Naive thymus-derived CD4-positive, alpha-beta T cell (primary cell): ENCODE measurements around the gene GOSR2. TPM values are rescaled to one million over a fixed set of nuclear protein-coding genes. Genes with fewer than 3 reads are reported as not detected.

Experiments
- ATAC-seq: fragments of 150-1000 bp; cut with Tn5 transposase; 2 replicates; pipeline ENCODE4 v1.10.0; 2021; ENCODE audit warnings: mild to moderate bottlenecking, moderate library complexity
- CTCF ChIA-PET: fragments of 350-600 bp; sonication (Branson Sonifier 250); formaldehyde crosslinking; loops from one replicate; lab custom pipeline; 2021; ENCODE audit warnings: antibody characterized with exemption; lab: Charles Lee
- POLR2A ChIA-PET: fragments of 350-600 bp; sonication (Branson Sonifier 250); formaldehyde crosslinking; loops from one replicate; lab custom pipeline; 2021; ENCODE audit warnings: antibody characterized with exemption, inconsistent platforms; lab: Charles Lee
- DNase-seq, 9 donors: peaks; one replicate each; pipeline versions ENCODE4 v3.0.0 to v3.0.0-alpha.2; 2020 to 2022; ENCODE audit warnings: mixed read lengths in 1 of 9
- H3K27ac ChIP-seq: one replicate; pipeline ENCODE4 v1.7.0; 2013; ENCODE audit warnings: mild to moderate bottlenecking, low read depth, low read length, moderate library complexity
- H3K27me3 ChIP-seq, 2 donors: one replicate each; pipeline ENCODE4 v1.7.0; 2013; ENCODE audit warnings: low read length in 2 of 2, mild to moderate bottlenecking in 2 of 2, moderate library complexity in 2 of 2; ENCODE audit not compliant: control insufficient read depth in 2 of 2, insufficient read depth in 2 of 2
- H3K36me3 ChIP-seq, 3 experiments: 1 replicate in 2 of 3; 2 replicates in 1 of 3; pipeline ENCODE4 v1.7.0; 2013; ENCODE audit warnings: low read length in 3 of 3, mild to moderate bottlenecking in 3 of 3, moderate library complexity in 1 of 3; ENCODE audit not compliant: insufficient read depth in 3 of 3, control insufficient read depth in 2 of 3
- H3K4me1 ChIP-seq, 2 donors: one replicate each; pipeline ENCODE4 v1.7.0; 2013; ENCODE audit warnings: low read length in 2 of 2, mild to moderate bottlenecking in 2 of 2, moderate library complexity in 1 of 2; ENCODE audit not compliant: control insufficient read depth in 2 of 2, insufficient read depth in 2 of 2
- H3K4me3 ChIP-seq: 2 replicates; pipeline ENCODE4 v1.7.0; 2013; ENCODE audit warnings: mild to moderate bottlenecking, low read length
- H3K9me3 ChIP-seq, 3 experiments: 1 replicate in 2 of 3; 2 replicates in 1 of 3; pipeline ENCODE4 v1.7.0; 2013; ENCODE audit warnings: low read length in 3 of 3; ENCODE audit not compliant: control insufficient read depth in 2 of 3
- H3K27ac Mint-ChIP-seq, 9 donors: one replicate each; pipeline ENCODE4 v1.8.0; 2020 to 2022; ENCODE audit warnings: mixed read lengths in 9 of 9, mild to moderate bottlenecking in 8 of 9, moderate library complexity in 5 of 9, inconsistent platforms in 2 of 9
- H3K27me3 Mint-ChIP-seq, 5 donors: one replicate each; pipeline ENCODE4 v1.8.0; 2021 to 2022; ENCODE audit warnings: mixed read lengths in 5 of 5, mild to moderate bottlenecking in 1 of 5
- H3K36me3 Mint-ChIP-seq, 5 donors: one replicate each; pipeline ENCODE4 v1.8.0; 2020 to 2022; ENCODE audit warnings: mixed read lengths in 5 of 5, mild to moderate bottlenecking in 3 of 5, inconsistent platforms in 1 of 5
- H3K4me1 Mint-ChIP-seq, 7 donors: one replicate each; pipeline ENCODE4 v1.8.0; 2020 to 2022; ENCODE audit warnings: mixed read lengths in 7 of 7, mild to moderate bottlenecking in 3 of 7, inconsistent platforms in 1 of 7
- H3K4me3 Mint-ChIP-seq, 10 donors: one replicate each; pipeline ENCODE4 v1.8.0; 2020 to 2022; ENCODE audit warnings: mild to moderate bottlenecking in 10 of 10, mixed read lengths in 10 of 10, moderate library complexity in 6 of 10, inconsistent platforms in 2 of 10
- H3K9me3 Mint-ChIP-seq, 11 donors: one replicate each; pipeline ENCODE4 v1.8.0; 2020 to 2022; ENCODE audit warnings: mixed read lengths in 11 of 11, mild to moderate bottlenecking in 4 of 11, inconsistent platforms in 1 of 11, moderate library complexity in 1 of 11
- intact Hi-C, 2 donors: fragments of 100-400 bp; cut with micrococcal nuclease; formaldehyde crosslinking; loops; one replicate each; pipeline ENCODE4 v1.15.1; 2023
- polyA plus RNA-seq, 2 donors: library from polyadenylated mRNA; unstranded; fragments of 300-500 nt; fragmentation: Illumina TruSeq; gene quantifications; one replicate each; pipeline ENCODE4 v1.2.3, GENCODE V29; 2021
- total RNA-seq, 6 experiments: library from RNA in 5 of 6; stranded (reverse) in 5 of 6; gene quantifications; 1 replicate in 5 of 6; 2 replicates in 1 of 6; pipeline ENCODE4 v1.2.3 and lab custom pipeline; 2021 to 2026

The GOSR2 gene
- total and polyA plus RNA-seq, 7 experiments from 2014 or later: 44.5 to 95.5 (median 70.2) TPM

DNA sequence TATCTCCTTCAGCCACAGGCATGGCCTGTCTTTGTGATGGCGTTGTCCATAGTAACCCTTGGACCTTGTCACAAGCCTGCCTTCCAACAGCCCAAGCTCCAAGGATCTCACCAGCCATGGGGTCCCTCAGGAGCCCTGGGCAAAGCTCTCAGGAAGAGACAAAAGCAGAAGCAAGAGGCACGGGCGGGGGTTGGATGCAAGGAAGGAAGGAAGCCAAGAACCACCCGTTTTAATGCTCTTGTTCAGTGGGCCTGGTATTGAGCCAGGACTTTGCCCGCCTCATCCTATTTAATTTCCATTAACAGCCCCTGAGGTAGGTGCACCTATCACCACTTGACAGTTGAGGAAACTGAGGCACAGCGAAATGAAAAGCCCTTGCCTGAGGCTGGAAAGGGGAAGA, 32.3 kb upstream of the GOSR2 start:
- H3K4me1 ChIP-seq: no peaks in the 10 kb centered on the region
- H3K27ac ChIP-seq: no peak overlapping the region
- Mint-ChIP-seq H3K9me3 (peaks cover 0 to 1% (median 0%) of the 10 kb centered on the region in 11 donors), H3K36me3 (no peaks in the 10 kb centered on the region), H3K4me3 (no peak overlapping the region), H3K27ac (no peak overlapping the region), H3K27me3 (peaks cover 5 to 32% (median 11%) of the 10 kb centered on the region in 5 donors), H3K4me1 (peaks cover 0 to 1% (median 0%) of the 10 kb centered on the region in 7 donors)
- no peaks in the 10 kb centered on the region for H3K27me3 ChIP-seq
- ChIA-PET POLR2A (no interaction called here), CTCF (interaction anchor here (0.5 kb wide), 1 partner anchor 225 kb away, joined by 3 read pairs; no protein-coding TSS in a partner anchor)
- H3K4me3 ChIP-seq: no peak overlapping the region
- H3K9me3 ChIP-seq: no peaks in the 10 kb centered on the region
- intact Hi-C loops: no loop called here
- H3K36me3 ChIP-seq: no peaks in the 10 kb centered on the region
- DNase-seq: no peak
- no peak for ATAC-seq

DNA sequence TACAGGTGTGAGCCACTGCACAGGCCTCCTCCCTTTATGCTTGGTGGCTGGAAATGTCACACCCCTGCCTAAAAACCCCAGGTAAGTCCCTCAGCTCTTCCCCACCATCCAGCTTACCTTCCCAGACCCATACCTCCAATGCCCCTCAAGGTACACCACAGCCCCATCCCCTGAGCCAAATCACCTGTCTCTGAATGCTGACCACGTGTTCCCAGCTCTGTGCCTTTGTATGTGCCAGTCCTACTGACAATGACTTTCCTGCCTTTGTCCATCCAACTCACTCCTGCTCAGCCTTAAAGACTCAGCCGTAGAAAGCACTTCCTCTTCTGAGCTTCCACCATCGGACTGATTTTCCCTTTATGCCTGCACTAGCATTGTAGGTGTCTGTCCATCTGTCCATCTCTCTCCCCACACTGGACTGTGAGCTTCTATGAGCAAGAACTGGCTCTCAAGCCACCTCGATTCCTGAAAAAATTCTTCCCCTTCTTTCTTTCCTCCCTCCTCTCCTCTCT, 30.7 kb upstream of the GOSR2 start:
- Mint-ChIP-seq H3K4me1 (no peaks in the 10 kb centered on the region), H3K27me3 (peaks cover 5 to 25% (median 11%) of the 10 kb centered on the region in 5 donors), H3K36me3 (no peaks in the 10 kb centered on the region), H3K4me3 (peak overlapping the region in 1 of 10 donors; percentile 13), H3K9me3 (no peaks in the 10 kb centered on the region), H3K27ac (no peak overlapping the region)
- Histone ChIP-seq H3K4me3 (no peak overlapping the region), H3K36me3 (no peaks in the 10 kb centered on the region), H3K27ac (no peak overlapping the region), H3K4me1 (no peaks in the 10 kb centered on the region), H3K27me3 (no peaks in the 10 kb centered on the region), H3K9me3 (no peaks in the 10 kb centered on the region)
- DNase-seq (no peak), ATAC-seq (no peak)
- CTCF ChIA-PET: no interaction called here
- POLR2A ChIA-PET: no interaction called here
- intact Hi-C loops: no loop called here

DNA sequence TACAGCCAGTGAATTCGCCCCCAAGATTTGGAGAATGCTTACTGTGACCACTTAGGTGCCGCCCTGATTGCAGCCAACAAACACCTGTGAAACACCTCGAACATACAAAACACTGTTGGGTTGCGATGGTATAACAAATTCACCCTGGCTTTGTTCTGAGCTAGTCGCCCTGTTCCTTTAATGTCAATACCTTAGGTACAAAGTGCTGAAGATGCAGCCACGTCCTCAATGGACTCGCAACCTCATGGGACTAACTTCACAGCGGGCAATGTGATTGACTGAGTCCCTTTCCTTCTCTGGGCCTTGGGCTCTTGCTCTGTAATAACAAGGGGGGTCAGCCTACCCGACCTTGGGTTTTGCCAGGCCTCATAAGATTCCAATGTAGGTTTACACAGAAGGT, 28.9 kb upstream of the GOSR2 start:
- H3K36me3 ChIP-seq: no peaks in the 10 kb centered on the region
- Mint-ChIP-seq H3K27ac (no peak overlapping the region), H3K27me3 (peaks cover 5 to 29% (median 14%) of the 10 kb centered on the region in 5 donors), H3K4me3 (no peak overlapping the region), H3K36me3 (no peaks in the 10 kb centered on the region), H3K9me3 (peaks cover 0 to 8% (median 0%) of the 10 kb centered on the region in 11 donors), H3K4me1 (no peaks in the 10 kb centered on the region)
- CTCF ChIA-PET: no interaction called here
- H3K4me3 ChIP-seq: no peak overlapping the region
- no peaks in the 10 kb centered on the region for H3K4me1 ChIP-seq
- ATAC-seq (no peak), DNase-seq (no peak)
- H3K27me3 ChIP-seq: no peaks in the 10 kb centered on the region
- no peak overlapping the region for H3K27ac ChIP-seq
- POLR2A ChIA-PET: no interaction called here
- intact Hi-C loops: no loop called here
- H3K9me3 ChIP-seq: no peaks in the 10 kb centered on the region

DNA sequence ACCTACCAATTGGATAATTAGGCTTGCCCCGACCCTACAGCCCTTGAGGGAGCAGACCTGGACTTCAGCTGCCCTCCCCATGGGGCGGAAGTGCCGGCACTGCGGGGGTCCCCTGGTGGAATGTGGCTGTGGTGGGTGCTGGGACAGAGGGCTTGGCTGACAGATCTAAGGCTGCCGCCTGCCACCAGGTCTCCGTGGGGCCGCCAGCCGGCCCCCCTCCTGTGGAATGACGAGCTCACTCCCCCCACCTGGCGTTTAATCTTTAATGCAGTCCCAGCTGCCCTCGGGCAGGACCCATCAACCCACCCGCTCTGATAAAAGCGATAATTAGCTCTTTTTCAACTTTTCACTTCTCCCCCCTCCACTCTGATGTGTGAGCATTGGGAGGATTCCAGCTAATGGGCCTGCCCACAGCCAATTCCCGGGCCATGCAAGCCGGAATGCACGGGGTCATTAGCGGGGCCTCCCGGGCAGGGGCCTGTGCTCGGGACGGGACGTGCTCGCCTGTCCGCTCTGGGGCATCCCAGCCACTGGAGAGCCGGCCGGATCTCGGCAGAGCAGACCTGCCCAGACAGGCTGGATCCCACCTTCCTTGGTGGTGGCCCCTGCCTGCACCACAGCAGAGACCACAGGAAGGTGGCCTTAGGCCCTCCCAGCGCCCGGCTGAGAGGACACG, 28.3 kb upstream of the GOSR2 start:
- no peak overlapping the region for H3K27ac Mint-ChIP-seq
- no peak overlapping the region for H3K4me3 Mint-ChIP-seq
- H3K4me1 Mint-ChIP-seq: no peaks in the 10 kb centered on the region
- no peaks in the 10 kb centered on the region for H3K9me3 ChIP-seq
- H3K36me3 Mint-ChIP-seq: no peaks in the 10 kb centered on the region
- H3K27me3 ChIP-seq: no peaks in the 10 kb centered on the region
- DNase-seq (no peak), ATAC-seq (no peak)
- no peak overlapping the region for H3K27ac ChIP-seq
- no peak overlapping the region for H3K4me3 ChIP-seq
- H3K27me3 Mint-ChIP-seq: peaks cover 5 to 34% (median 17%) of the 10 kb centered on the region in 5 donors
- POLR2A ChIA-PET: no interaction called here
- no peaks in the 10 kb centered on the region for H3K36me3 ChIP-seq
- H3K4me1 ChIP-seq: no peaks in the 10 kb centered on the region
- peaks cover 0 to 8% (median 3%) of the 10 kb centered on the region in 11 donors for H3K9me3 Mint-ChIP-seq
- CTCF ChIA-PET: no interaction called here
- intact Hi-C loops: no loop called here

DNA sequence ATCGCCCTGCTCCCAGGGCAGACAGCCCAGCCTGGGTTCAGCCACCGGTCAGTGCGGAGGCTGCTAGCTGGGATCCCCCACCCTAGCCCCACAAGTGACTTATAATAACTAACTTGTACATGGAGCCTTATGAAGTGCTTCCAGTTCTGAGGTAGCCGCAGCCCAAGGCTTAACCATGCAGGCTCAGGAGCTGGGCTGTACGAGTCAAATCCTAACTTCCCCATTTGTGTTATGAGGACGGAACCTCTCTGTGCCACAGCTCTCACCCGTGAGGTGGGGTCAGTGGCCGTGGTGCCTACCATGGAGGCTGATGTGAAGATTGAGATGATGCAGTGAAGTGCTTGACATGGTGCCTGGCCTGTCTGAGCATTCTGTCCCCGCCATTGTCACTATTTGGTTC, 27.8 kb upstream of the GOSR2 start:
- DNase-seq (no peak), ATAC-seq (peak; percentile 22)
- Mint-ChIP-seq H3K4me1 (no peaks in the 10 kb centered on the region), H3K27me3 (peaks cover 5 to 30% (median 13%) of the 10 kb centered on the region in 5 donors), H3K27ac (no peak overlapping the region), H3K4me3 (no peak overlapping the region), H3K9me3 (peaks cover 0 to 8% (median 3%) of the 10 kb centered on the region in 11 donors), H3K36me3 (no peaks in the 10 kb centered on the region)
- Histone ChIP-seq H3K36me3 (no peaks in the 10 kb centered on the region), H3K4me1 (no peaks in the 10 kb centered on the region), H3K27ac (no peak overlapping the region), H3K4me3 (no peak overlapping the region), H3K9me3 (no peaks in the 10 kb centered on the region), H3K27me3 (no peaks in the 10 kb centered on the region)
- ChIA-PET POLR2A (no interaction called here), CTCF (interaction anchor here (0.5 to 0.6 kb wide), 2 partner anchors 163 to 286 kb away, joined by 3 to 7 read pairs; no protein-coding TSS in a partner anchor)
- intact Hi-C loops: no loop called here

DNA sequence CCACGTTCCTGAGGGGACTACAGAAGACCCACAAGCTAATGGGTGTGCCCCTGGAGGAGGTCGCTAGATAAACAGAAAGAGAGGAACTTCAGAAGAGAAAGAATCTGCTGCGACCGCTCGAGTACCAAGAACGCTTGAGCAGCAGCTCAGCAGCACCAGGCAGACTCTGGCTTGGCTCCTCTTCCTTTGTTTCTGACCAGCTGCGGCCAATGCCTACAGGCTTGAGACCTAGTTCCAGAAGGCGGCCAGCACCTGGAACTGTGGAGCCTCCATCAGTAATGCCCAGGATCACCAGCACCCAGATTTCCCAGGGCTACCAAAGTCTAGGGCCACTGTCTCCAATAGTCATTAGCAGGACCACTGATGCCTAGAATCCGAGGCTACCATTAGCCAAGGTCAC, 26.0 kb upstream of the GOSR2 start:
- H3K36me3 Mint-ChIP-seq: no peaks in the 10 kb centered on the region
- no peak for DNase-seq
- intact Hi-C loops: no loop called here

DNA sequence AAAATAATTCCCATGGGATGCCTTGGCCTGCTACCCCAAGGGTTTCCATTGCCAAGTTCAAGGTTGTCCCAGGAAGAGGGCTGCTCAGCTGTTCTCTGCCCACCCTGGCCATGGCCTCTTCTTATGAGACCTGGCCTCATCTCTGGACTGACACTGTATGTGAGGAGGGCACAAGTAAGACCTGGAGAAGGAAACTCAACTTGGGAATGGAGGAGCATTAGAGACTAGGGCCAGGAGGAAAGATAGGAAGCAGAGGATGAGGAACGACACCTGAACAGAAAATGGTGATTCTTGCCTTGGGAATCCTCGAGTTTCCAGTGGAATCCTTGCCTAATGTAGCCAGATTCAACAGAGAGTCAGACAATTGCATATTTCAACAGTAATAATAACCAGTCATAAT, 24.6 kb upstream of the GOSR2 start:
- Mint-ChIP-seq H3K4me1 (no peaks in the 10 kb centered on the region), H3K27ac (no peak overlapping the region), H3K9me3 (peaks cover 0 to 8% (median 3%) of the 10 kb centered on the region in 11 donors), H3K4me3 (no peak overlapping the region), H3K27me3 (peaks cover 3 to 17% (median 9%) of the 10 kb centered on the region in 5 donors), H3K36me3 (no peaks in the 10 kb centered on the region)
- H3K27me3 ChIP-seq: no peaks in the 10 kb centered on the region
- DNase-seq (no peak), ATAC-seq (no peak)
- H3K27ac ChIP-seq: no peak overlapping the region
- intact Hi-C loops: no loop called here
- POLR2A ChIA-PET: no interaction called here
- no peaks in the 10 kb centered on the region for H3K4me1 ChIP-seq
- H3K4me3 ChIP-seq: no peak overlapping the region
- H3K36me3 ChIP-seq: no peaks in the 10 kb centered on the region
- H3K9me3 ChIP-seq: no peaks in the 10 kb centered on the region
- CTCF ChIA-PET: no interaction called here

More for the DNA sequence above, 26.0 kb upstream of the GOSR2 start:
- Histone ChIP-seq H3K4me3 (no peak overlapping the region), H3K36me3 (no peaks in the 10 kb centered on the region), H3K27ac (no peak overlapping the region), H3K4me1 (no peaks in the 10 kb centered on the region), H3K27me3 (no peaks in the 10 kb centered on the region), H3K9me3 (no peaks in the 10 kb centered on the region)
- ChIA-PET CTCF (no interaction called here), POLR2A (no interaction called here)
- Mint-ChIP-seq H3K9me3 (peaks cover 0 to 8% (median 3%) of the 10 kb centered on the region in 11 donors), H3K4me3 (no peak overlapping the region), H3K4me1 (no peaks in the 10 kb centered on the region), H3K27ac (no peak overlapping the region), H3K27me3 (peaks cover 5 to 23% (median 17%) of the 10 kb centered on the region in 5 donors)
- ATAC-seq: no peak
